ENCODE measurements around the gene BCL2L2.

DNA sequence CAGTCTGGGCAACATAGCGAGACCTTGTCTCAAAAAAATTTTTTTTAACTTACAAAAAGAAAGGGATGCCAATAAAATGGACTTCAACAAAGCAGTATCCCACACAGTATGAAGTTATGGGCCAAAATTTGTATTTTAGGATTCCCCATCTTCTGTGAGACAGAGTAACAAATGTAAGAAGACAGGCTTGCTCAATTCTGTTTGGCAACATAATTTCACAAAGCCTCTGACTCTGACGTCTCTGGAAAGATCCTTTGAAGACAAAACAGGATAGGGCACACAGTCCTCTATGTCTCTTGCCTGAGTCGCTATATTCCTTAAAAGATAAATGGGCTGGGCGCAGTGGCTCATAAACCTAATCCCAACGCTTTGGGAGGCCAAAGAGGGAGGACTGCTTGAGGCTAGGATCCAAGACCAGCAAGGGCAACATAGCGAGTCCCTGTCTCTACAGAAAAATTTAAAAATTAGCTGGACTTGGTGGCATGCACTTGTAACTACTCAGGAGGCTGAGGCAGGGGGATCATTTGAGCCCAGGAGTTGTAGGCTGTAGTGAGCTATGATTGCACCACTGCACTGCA is 19.6 kb upstream of the BCL2L2 start:
- TF ChIP-seq, protein P1, sequence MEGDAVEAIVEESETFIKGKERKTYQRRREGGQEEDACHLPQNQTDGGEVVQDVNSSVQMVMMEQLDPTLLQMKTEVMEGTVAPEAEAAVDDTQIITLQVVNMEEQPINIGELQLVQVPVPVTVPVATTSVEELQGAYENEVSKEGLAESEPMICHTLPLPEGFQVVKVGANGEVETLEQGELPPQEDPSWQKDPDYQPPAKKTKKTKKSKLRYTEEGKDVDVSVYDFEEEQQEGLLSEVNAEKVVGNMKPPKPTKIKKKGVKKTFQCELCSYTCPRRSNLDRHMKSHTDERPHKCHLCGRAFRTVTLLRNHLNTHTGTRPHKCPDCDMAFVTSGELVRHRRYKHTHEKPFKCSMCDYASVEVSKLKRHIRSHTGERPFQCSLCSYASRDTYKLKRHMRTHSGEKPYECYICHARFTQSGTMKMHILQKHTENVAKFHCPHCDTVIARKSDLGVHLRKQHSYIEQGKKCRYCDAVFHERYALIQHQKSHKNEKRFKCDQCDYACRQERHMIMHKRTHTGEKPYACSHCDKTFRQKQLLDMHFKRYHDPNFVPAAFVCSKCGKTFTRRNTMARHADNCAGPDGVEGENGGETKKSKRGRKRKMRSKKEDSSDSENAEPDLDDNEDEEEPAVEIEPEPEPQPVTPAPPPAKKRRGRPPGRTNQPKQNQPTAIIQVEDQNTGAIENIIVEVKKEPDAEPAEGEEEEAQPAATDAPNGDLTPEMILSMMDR (IDR thresholded peaks at IDR 0.05; ENCODE audit: insufficient read depth, low read length, poor library complexity, severe bottlenecking): no peak
- no peak for TF ChIP-seq EZH2phosphoT487 (conservative IDR thresholded peaks at IDR 0.05; ENCODE audit: low read length)
